ENCODE data around the gene MAPK14. TPM values are rescaled to one million over a fixed set of nuclear protein-coding genes. Genes with fewer than 3 reads are reported as not detected.
A peak's percentile ranks its signal among the peaks of the same experiment; 100 is the strongest.

The MAPK14 gene
- total and polyA plus RNA-seq, 9 of the 15 experiments (the other 6 are each of a cell fraction or from before 2014, with no cell fraction given): 8.8 to 62.7 (median 35.5) TPM

DNA sequence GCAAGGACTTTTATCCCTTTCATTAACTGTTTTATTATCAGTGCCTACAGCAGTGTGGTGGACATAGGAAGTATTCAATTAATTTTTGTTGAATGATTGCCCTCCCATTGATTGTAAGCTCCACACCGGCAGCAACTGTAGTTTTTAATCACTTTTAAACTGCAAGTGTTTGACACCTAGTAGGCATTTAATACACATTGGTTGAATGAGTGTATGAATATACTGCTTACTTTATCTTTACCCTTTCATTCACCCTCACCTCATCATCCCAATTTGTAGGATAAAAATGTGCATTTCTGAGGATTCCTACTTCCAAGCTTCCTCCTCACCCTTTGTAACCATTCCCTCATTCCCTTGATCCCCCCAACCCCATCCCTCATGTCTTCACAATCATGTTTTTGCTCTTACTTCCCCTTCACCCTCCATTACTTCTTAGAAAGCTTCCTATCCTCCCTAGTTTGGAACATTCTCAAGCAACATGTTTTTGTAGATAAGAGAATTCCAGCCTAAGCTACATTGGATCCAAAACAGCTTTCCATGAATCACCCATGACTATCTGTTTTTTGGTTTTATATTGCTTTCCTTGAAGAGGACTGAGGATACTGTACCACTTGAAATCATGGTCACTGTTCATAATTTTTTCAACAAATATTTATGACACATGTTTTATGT is 2.2 kb upstream of the MAPK14 start (continued):
- TF ChIP-seq PRPF4 (IDR thresholded peaks at IDR 0.05; ENCODE audit: insufficient read depth, low read depth, low read length, poor library complexity, severe bottlenecking) (no peak), KLF6 (CRISPR knock-in tag; IDR thresholded peaks at IDR 0.05; ENCODE audit: borderline replicate concordance) (no peak), FOXK1 (CRISPR knock-in tag; IDR thresholded peaks at IDR 0.05; ENCODE audit: borderline replicate concordance) (no peak), ZNF586 (CRISPR knock-in tag; conservative IDR thresholded peaks at IDR 0.05) (no peak), MYC (IDR thresholded peaks at IDR 0.05; ENCODE audit: low read depth, low read length) (no peak), MYC (CRISPR knock-in tag; IDR thresholded peaks at IDR 0.05; ENCODE audit: borderline replicate concordance, low read depth) (no peak), CHCHD3 (CRISPR knock-in tag; IDR thresholded peaks at IDR 0.05) (no peak), SMARCA5 (IDR thresholded peaks at IDR 0.05) (peak; percentile 66), ZNF436 (CRISPR knock-in tag; IDR thresholded peaks at IDR 0.05) (no peak), KHSRP (IDR thresholded peaks at IDR 0.05) (peak; percentile 60; the same call in 1 of the 2 replicates), KDM4B (IDR thresholded peaks at IDR 0.05; ENCODE audit: borderline replicate concordance in 2 of 2, low read depth in 1 of 2) (no peak), ZNF780A (CRISPR knock-in tag; IDR thresholded peaks at IDR 0.05) (no peak), ZNF384 (IDR thresholded peaks at IDR 0.05; ENCODE audit: low read depth, low read length) (no peak), U2AF1 (optimal IDR thresholded peaks at IDR 0.05; ENCODE audit: low read depth, low read length) (no peak), KAT8 (IDR thresholded peaks at IDR 0.05; ENCODE audit: low read depth) (no peak), TEAD4 (IDR thresholded peaks at IDR 0.05; ENCODE audit: low read length) (peak; percentile 91), TEAD4 (CRISPR knock-in tag; IDR thresholded peaks at IDR 0.05; ENCODE audit: borderline replicate concordance) (no peak), POLR2AphosphoS2 (IDR thresholded peaks at IDR 0.05; ENCODE audit: low read length) (no peak), KLF10 (CRISPR knock-in tag; IDR thresholded peaks at IDR 0.05) (no peak), BRD9 (IDR thresholded peaks at IDR 0.05; ENCODE audit: low read depth, partially characterized antibody) (no peak), ZNF583 (CRISPR knock-in tag; IDR thresholded peaks at IDR 0.05) (no peak)
- TF ChIP-seq, protein P1, sequence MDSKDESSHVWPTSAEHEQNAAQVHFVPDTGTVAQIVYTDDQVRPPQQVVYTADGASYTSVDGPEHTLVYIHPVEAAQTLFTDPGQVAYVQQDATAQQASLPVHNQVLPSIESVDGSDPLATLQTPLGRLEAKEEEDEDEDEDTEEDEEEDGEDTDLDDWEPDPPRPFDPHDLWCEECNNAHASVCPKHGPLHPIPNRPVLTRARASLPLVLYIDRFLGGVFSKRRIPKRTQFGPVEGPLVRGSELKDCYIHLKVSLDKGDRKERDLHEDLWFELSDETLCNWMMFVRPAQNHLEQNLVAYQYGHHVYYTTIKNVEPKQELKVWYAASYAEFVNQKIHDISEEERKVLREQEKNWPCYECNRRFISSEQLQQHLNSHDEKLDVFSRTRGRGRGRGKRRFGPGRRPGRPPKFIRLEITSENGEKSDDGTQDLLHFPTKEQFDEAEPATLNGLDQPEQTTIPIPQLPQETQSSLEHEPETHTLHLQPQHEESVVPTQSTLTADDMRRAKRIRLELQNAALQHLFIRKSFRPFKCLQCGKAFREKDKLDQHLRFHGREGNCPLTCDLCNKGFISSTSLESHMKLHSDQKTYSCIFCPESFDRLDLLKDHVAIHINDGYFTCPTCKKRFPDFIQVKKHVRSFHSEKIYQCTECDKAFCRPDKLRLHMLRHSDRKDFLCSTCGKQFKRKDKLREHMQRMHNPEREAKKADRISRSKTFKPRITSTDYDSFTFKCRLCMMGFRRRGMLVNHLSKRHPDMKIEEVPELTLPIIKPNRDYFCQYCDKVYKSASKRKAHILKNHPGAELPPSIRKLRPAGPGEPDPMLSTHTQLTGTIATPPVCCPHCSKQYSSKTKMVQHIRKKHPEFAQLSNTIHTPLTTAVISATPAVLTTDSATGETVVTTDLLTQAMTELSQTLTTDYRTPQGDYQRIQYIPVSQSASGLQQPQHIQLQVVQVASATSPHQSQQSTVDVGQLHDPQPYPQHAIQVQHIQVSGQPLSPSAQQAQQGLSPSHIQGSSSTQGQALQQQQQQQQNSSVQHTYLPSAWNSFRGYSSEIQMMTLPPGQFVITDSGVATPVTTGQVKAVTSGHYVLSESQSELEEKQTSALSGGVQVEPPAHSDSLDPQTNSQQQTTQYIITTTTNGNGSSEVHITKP (IDR thresholded peaks at IDR 0.05; ENCODE audit: partially characterized antibody): peak; percentile 72
